T-helper 22 cell (primary cell): Measurements from ENCODE around the gene ZNF737.
"Not testable (repeated sequence)": the region's sequence is repeated elsewhere in the genome, so short reads cannot be mapped to it uniquely, and the experiment has no call there.

Experiments used
- DNase-seq: peaks from one replicate; pipeline ENCODE4 v3.0.0-alpha.2; 2020; ENCODE audit warnings: low read depth

The ZNF737 gene

DNA sequence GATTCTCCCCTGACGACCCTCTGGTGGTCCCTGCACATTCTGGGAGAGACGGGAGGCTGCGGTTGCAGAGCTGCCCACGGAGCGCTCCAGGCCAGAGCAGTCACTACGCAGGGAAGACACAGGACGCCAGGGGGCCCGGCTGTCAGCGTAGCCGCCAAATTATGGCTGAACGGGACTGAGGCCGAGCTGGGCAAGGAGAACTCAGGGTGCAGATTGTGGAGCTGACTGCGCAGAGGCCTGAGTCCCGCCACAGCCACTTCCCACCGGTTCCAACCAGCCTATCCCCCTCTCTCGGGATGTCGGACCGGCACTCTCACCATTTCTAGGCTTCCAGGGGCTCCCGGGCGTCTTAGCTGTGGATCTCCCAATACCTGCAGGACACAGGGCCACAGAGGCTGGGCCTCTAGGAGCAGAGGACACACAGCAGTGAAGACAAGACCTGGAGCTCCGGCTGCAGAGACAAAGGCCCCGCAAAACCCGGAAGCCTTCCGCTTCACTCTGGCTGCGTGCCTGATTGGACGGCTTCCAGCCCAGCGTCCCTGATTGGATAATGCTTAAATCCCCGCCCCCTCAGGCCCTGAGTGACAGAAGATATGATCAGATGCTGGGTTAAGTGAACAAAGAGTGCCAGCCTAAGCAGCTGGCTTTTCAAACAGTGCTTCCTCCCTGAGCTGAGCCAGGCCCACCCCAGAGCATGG is at the start of gene ZNF737:
ZNF737 (minus strand) TSS at position 461 of the 698 bp plus-strand sequence; CDS start at position 320, 141 bp downstream.
- DNase-seq: peak; percentile 81

DNA sequence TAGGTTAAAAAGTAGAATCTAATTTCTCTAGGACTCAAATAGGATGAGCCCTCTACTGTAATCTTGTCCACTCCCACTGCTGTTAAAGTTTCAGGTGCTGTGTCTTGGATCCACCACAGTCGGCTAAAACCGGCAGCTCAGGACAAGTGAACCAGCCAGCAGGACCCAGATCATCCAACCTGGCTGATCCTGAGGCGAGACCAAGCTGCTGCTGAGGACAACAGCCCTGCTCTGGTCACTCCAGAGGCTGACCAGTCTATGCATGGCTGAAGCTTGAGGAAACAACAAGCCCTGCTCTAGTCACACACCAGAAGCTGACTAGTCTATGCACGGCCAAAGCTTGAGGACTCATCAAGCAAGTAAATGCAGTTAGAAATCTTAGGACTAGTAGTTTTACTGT is 49.4 kb upstream of the ZNF737 start:
- DNase-seq: not testable (repeated sequence)

DNA sequence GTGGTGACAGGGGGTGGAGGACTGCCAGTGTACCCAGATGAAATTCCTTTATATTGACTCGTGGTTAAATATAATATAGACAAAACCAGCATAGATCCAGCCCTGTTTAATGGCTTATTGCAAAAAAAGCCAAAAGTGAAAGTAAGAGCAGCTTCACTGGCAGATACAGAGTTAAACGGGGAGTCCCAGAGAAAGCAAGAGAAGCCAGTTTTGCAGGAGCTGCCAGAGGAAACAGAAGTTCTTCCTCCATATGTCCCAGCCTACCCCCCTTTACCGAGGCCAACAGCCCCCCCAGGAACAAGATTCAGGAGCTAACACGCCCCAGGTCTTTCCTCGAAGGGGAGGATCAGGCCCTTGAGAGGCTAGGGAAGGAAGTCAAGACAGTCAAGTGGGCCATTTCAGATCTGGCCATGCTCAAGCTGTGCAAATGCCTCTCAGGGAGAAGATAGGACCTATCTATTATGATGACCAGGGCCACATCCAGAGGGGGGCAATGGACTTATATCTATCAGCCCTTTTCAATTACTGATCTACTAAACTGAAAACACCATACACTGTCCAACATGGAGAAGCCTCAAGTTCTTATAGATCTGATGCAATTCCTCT is 47.2 kb upstream of the ZNF737 start:
- no peak for DNase-seq

DNA sequence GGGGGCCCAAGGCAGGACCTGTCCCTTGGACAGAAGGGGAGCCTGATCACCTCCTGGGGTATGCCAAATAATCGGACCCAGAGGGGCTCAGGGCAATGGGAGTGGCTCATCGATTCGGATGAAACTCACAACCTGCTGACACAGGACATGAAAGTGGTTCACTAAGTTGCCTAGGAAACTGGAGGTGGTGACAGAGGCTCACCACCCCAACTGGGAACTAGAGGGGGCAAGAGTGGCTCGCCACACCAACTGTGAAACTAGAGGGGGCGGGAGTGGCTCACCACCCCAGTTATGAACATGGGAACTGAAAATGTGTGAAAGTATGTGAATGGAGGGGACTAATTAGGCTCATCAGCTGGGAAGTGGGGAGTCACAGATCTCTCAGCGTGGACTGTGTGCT is 46.3 kb upstream of the ZNF737 start:
- DNase-seq: no peak

DNA sequence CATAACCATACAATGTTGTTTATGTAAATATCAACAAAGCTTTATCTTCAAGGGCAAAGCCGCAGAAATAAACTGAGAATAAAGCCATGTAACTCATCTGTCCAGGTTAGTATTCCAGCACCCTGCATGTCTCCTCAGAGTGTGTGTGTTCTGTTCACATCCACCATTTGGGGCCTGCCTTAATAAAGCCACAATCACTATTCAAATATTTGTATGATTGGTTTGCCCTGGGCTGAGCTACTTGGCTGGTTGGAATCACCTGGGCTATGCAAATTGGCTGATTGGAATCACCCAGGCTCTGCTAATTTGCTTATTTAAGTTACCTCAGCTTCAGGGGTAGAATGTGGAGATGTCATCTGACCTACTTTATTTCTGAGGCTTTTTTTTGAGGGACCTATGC is 42.4 kb upstream of the ZNF737 start:
- DNase-seq: no peak

DNA sequence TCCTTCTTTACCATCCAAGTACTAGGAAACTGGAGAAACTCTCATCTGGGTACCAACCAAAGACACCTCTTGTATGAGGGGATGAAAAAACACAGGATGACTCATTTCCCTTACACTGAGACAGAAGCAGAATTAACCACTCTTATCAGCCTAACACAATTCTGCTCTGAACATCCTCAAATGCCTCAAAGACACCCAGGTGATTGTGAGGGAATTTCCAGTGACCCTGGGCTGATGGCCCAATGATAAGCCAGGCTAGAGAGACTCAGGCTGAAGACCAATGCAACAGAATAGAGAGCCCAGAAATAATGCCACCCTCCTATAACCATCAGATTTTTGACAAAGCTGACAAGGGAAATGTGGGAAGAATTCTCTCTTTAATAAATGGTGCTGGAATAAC is 7.0 kb downstream of the ZNF737 start:
- DNase-seq: no peak

DNA sequence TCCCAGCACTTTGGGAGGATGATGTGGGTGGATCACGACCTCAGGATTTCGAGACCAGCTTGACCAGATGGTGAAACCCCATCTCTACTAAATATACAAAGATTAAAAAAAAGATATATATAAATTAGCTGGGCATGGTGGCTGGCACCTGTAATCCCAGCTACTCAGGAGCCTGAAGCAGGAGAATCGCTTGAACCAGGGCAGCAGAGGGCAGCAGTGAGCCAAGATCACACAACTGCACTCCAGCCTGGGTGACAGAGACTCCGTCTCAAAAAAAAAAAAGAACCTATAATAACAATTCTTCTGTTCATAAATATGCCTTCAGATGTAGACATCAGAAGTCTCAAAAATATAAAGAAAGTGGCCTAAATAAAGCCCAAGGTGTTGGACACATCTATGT is 7.6 kb downstream of the ZNF737 start:
- no peak for DNase-seq

DNA sequence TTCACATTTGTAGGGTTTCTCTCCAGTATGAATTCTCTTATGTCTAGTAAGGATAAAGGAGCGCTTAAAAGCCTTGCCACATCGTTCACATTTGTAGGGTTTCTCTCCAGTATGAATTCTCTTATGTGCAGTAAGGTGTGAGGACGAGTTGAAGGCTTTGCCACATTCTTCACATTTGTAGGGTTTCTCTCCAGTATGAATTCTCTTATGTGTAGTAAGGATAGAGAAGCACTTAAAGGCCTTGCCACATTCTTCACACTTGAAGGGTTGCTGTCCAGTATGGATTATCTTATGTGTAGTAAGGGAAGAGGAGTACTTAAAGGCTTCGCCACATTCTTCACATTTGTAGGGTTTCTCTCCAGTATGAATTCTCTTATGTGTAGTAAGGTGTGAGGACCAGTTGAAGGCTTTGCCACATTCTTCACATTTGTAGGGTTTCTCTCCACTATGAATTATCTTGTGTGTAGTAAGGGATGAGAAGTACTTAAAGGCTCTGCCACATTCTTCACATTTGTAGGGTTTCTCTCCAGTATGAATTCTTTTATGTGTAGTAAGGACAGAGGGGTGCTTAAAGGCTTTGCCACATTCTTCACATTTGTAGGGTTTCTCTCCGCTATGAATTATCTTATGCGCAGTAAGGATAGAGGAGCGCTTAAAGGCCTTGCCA is 20.8 kb downstream of the ZNF737 start:
- DNase-seq: not testable (repeated sequence)

DNA sequence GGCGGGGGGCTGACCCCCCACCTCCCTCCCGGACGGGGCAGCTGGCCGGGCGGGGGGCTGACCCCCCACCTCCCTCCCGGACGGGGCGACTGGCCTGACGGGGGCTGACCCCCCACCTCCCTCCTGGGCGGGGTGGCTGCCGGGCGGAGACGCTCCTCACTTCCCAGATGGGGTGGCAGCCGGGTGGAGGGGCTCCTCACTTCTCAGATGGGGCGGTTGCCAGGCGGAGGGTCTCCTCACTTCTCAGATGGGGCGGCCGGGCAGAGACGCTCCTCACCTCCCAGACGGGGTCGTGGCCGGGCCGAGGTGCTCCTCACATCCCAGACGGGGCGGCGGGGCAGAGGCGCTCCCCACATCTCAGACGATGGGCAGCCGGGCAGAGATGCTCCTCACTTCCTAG is 35.3 kb downstream of the ZNF737 start:
- not testable (repeated sequence) for DNase-seq

DNA sequence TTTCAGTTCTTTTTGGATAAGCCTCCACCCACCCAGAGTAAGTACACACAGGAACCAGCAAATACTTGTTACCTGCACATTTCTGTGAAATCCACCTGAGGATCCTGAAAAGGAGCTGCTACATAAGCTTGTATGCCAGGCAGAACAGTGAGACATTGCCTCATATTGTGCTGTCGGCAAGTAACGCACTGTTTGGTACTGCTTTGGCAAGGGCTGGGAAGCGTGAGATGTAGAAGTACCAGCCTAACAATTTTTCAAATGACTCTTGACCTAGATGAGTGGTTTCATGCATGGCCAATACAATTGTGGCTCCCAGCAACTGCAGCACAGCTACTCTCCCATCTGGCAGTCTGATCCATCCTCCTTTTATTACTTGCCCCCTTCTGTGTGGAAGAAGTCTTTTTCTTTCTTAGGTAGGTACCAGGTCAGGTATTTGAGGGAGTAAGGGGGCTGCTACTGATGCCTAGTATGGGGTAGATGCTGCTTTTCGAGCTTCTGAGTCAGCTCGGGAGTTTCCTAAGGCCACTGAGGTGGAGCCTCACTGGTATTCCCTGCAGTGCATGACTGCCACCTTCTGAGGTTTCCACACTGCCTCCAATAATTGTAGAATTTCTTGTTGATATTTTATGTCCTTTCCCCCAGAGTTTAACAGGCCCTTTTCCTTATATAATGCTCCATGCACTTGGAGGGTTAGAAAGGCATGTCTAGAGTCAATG is 52.2 kb downstream of the ZNF737 start:
- DNase-seq: no peak

DNA sequence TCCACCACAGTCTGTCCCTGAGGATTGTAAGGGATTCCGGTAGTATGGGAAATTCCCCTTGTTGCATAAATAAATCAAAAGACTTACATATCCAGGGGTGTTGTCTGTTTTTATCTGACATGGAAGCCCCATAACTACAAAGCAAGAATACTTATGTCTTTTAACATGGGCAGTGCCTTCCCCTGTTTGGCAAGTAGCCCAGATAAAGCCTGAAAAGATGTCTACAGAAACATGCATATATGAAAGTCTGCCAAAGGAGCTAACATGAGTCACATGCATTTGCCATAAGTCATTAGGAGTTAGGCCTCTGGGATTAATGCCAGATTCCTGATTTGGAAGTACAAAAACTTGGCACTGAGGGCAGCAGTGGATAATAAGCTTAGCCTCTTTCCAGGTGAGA is 62.1 kb downstream of the ZNF737 start:
- DNase-seq: no peak
